H1 (cell line): Measurements from ENCODE around the gene MRPS25. TPM values are rescaled to one million over a fixed set of nuclear protein-coding genes. Genes with fewer than 3 reads are reported as not detected.

ENCODE experiments used
- KDM1A ChIP-seq: fragments of 200-600, 300-600 bp; sonication (generic); IDR thresholded peaks from 2 replicates; pipeline ENCODE4 v1.7.1; 2016; ENCODE audit warnings: mild to moderate bottlenecking, low read length, borderline replicate concordance
- POU5F1 ChIP-seq: IDR thresholded peaks from 2 replicates; pipeline ENCODE4 v1.6.1; 2011; ENCODE audit warnings: low read depth, mild to moderate bottlenecking, low read length, moderate library complexity
- SP2 ChIP-seq: IDR thresholded peaks from 2 replicates; pipeline ENCODE4 v1.6.1; 2012; ENCODE audit warnings: mild to moderate bottlenecking, low read length, inconsistent platforms
- TCF12 ChIP-seq: IDR thresholded peaks from 2 replicates; pipeline ENCODE4 v1.6.1; 2011; ENCODE audit warnings: low read depth, mild to moderate bottlenecking, low read length
- polyA plus RNA-seq, 7 experiments: library from polyadenylated mRNA; depleted of rRNA in 3 of 7; stranded (reverse) in 5 of 7; unstranded in 2 of 7; fragments of >200 nt in 5 of 7; fragments of 200-250 nt in 2 of 7; gene quantifications; 1 replicate in 5 of 7; 2 replicates in 1 of 7; 4 replicates in 1 of 7; pipeline versions ENCODE4 v1.2.1 to v1.2.3, GENCODE V29; 2011 to 2013; ENCODE audit warnings: missing spikeins in 2 of 7, mixed read lengths in 2 of 7
- total RNA-seq: library from RNA; stranded (reverse); fragmentation: NEBNext Ultra II Directional; extraction: Animal tissue kit (Norgen Biotek cat#: 25700); gene quantifications from 2 replicates; pipeline ENCODE4 v1.2.1, GENCODE V29; 2021
- TF ChIP-seq, protein P1 (sequence below): IDR thresholded peaks from 2 replicates; pipeline ENCODE4 v1.6.1; 2012; ENCODE audit warnings: inconsistent platforms
- TF ChIP-seq, protein P2 (sequence below): IDR thresholded peaks from 2 replicates; pipeline ENCODE4 v1.6.1; 2011; ENCODE audit warnings: low read depth, mild to moderate bottlenecking, low read length; ENCODE audit not compliant: insufficient read depth

Gene MRPS25
- total and polyA plus RNA-seq, 2 of the 8 experiments (the other 6 are each of a cell fraction or from before 2014, with no cell fraction given) = 23.0 to 56.5 TPM

DNA sequence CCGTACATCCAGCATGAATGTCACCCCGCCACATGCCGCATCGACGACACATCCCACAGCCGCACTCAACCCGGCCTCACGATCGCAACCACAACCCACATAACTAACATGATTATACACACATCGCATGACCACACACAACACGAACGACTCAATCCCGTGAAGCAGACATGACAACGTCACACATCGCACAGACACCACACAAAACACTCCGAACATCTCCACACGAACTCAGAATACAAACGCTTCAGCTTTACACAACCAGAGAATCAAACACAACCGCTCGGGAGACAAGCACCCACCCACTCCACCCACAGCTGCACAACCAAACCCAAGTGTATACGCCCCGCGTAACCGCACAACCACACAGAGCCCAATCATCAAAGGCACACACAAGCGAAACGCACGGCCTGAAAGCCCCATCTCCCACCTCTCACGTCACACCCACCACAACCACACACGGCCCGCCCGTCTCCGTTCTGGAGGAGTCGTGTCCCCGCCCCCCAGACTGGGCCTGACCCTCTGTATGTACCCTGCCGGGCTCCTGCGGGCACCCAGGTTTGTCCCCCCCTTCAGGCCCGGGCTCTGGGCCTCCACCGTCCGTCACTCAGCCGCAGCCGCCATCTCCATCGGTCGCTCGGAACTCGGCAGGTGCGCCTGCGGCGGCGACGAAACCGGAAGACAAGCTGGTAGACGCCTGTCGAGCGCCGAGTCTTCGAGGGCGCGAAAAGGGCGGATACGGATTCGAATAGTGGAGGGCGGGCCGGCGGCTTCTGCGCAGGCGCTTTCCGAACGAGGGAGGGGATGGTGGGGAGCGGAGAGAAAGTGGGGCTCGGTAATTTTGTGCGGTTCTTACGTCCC lies 33.6 kb upstream of the MRPS25 start, which contains the start of gene RBSN (continued):
- TF ChIP-seq, protein P1, sequence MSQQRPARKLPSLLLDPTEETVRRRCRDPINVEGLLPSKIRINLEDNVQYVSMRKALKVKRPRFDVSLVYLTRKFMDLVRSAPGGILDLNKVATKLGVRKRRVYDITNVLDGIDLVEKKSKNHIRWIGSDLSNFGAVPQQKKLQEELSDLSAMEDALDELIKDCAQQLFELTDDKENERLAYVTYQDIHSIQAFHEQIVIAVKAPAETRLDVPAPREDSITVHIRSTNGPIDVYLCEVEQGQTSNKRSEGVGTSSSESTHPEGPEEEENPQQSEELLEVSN = no peak; the same call in 1 of the 2 replicates
- TF ChIP-seq, protein P2, sequence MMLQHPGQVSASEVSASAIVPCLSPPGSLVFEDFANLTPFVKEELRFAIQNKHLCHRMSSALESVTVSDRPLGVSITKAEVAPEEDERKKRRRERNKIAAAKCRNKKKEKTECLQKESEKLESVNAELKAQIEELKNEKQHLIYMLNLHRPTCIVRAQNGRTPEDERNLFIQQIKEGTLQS = no peak
- no peak for TF ChIP-seq TCF12
- TF ChIP-seq SP2 = no peak
- no peak for TF ChIP-seq KDM1A
- no peak for TF ChIP-seq POU5F1
